ENCODE data around the gene PALLD. TPM values are rescaled to one million over a fixed set of nuclear protein-coding genes. Genes with fewer than 3 reads are reported as not detected.

Gene PALLD
- total RNA-seq, 1 experiment from 2014 or later = 18.3 TPM

- H3K36me3 Mint-ChIP-seq (ENCODE audit: insufficient read depth in 1 of 3, low read depth in 3 of 3) = no peaks in the 10 kb centered on the region
- H3K27me3 ChIP-seq (ENCODE audit: insufficient read depth, low read length) = no peaks in the 10 kb centered on the region
- no peak for DNase-seq
- H2BK120ac ChIP-seq (ENCODE audit: low read depth, low read length, poor library complexity, severe bottlenecking) = no peak overlapping the region
- H3K9me3 ChIP-seq (ENCODE audit: control insufficient read depth, low read depth, low read length) = no peaks in the 10 kb centered on the region
- no peak overlapping the region for H3K18ac ChIP-seq (ENCODE audit: insufficient read length, low read depth, low read length)
- no peaks in the 10 kb centered on the region for H3K79me1 ChIP-seq (ENCODE audit: insufficient read depth, low read depth, low read length, poor library complexity, severe bottlenecking)
- H3K23ac ChIP-seq (ENCODE audit: insufficient read length, low read depth, low read length) = no peak overlapping the region
- H3K4ac ChIP-seq (ENCODE audit: low read depth, low read length) = no peak overlapping the region
- H3K23me2 ChIP-seq (ENCODE audit: insufficient read length, low read depth, low read length, poor library complexity, severe bottlenecking) = no peaks in the 10 kb centered on the region
- H3K27me3 Mint-ChIP-seq (ENCODE audit: low read depth) = peaks cover 5% of the 10 kb centered on the region; the same call in 1 of the 2 replicates
- H3K27ac Mint-ChIP-seq = no peak overlapping the region
- WGBS (ENCODE audit: extremely low coverage, insufficient read length, low lambda C conversion rate) = no CpG with 5 or more reads among the region's 4 CpGs
- no peaks in the 10 kb centered on the region for H4K20me1 ChIP-seq (ENCODE audit: control insufficient read depth, insufficient read depth, insufficient read length)
- no peak overlapping the region for H4K91ac ChIP-seq (ENCODE audit: insufficient read length, low read depth, low read length)
- H3K4me1 Mint-ChIP-seq = peaks cover 0 to 4% of the 10 kb centered on the region in 2 experiments; a peak in 1 of 4 replicates
- no peaks in the 10 kb centered on the region for H3K79me2 ChIP-seq (ENCODE audit: insufficient read depth, low read length)
- H3K14ac ChIP-seq (ENCODE audit: insufficient read depth, low read length) = no peak overlapping the region
- no peak overlapping the region for H2BK15ac ChIP-seq (ENCODE audit: low read depth, low read length)
- H4K5ac ChIP-seq (ENCODE audit: insufficient read length, low read depth, low read length) = no peak overlapping the region
- no peaks in the 10 kb centered on the region for H3K9me3 Mint-ChIP-seq
- H4K8ac ChIP-seq (replicated peaks; ENCODE audit: insufficient read length, low read depth, low read length) = no peak overlapping the region
- no peaks in the 10 kb centered on the region for H3K4me1 ChIP-seq (ENCODE audit: insufficient read depth, low read length)
- no peak overlapping the region for H3T11ph ChIP-seq (ENCODE audit: low read length)
- H2BK12ac ChIP-seq (ENCODE audit: insufficient read length, low read depth, low read length) = no peak overlapping the region
- no peak for TF ChIP-seq CTCF (conservative IDR thresholded peaks at IDR 0.05)
- H2BK20ac ChIP-seq (ENCODE audit: low read depth, low read length, poor library complexity, severe bottlenecking) = no peak overlapping the region
- H3K9ac ChIP-seq (ENCODE audit: extremely low read depth, insufficient read length, low read length) = no peak overlapping the region
- no peak overlapping the region for H2AFZ ChIP-seq (ENCODE audit: low read length)
- no peak overlapping the region for H2AK5ac ChIP-seq (ENCODE audit: insufficient read length, low read length)
- H3K4me2 ChIP-seq (ENCODE audit: insufficient read depth, insufficient read length, low read length) = no peak overlapping the region
- H3K4me3 Mint-ChIP-seq = no peak overlapping the region
- no peak overlapping the region for H3K56ac ChIP-seq (ENCODE audit: insufficient read length, low read depth, low read length)
- no peak overlapping the region for H2BK5ac ChIP-seq (ENCODE audit: insufficient read length, low read length)
- H3K27ac ChIP-seq (ENCODE audit: insufficient read length, low read depth, low read length) = no peak overlapping the region
Measured at GRCh38 chr4:168708108-168708507, 211.3 kb downstream of the PALLD start.

Data from H9 (cell line).